HG03439 (cell line): ENCODE measurements around the gene KIRREL3.

Experiments used
- ATAC-seq: cut with Tn5 transposase; IDR thresholded peaks from one replicate; pipeline ENCODE4 v1.9.1; 2021; ENCODE audit warnings: mild to moderate bottlenecking, moderate library complexity; ENCODE audit not compliant: unreplicated experiment

KIRREL3 gene

GRCh38 chr11:126591966-126592489 is 408.5 kb downstream of the KIRREL3 start:
- ATAC-seq = no peak

GRCh38 chr11:126589492-126589803 is 411.1 kb downstream of the KIRREL3 start:
- no peak for ATAC-seq

- no peak for ATAC-seq
Observed at GRCh38 chr11:126588630-126589491, 411.7 kb downstream of the KIRREL3 start.

- no peak for ATAC-seq
Observed at GRCh38 chr11:126587541-126587940, 413.0 kb downstream of the KIRREL3 start.

GRCh38 chr11:126585774-126586491 is 414.6 kb downstream of the KIRREL3 start:
- no peak for ATAC-seq

- no peak for ATAC-seq
Observed at GRCh38 chr11:126585388-126585773, 415.2 kb downstream of the KIRREL3 start.

- no peak for ATAC-seq
Observed at GRCh38 chr11:126583594-126584427, 416.8 kb downstream of the KIRREL3 start.

- no peak for ATAC-seq
Observed at GRCh38 chr11:126583101-126583500, 417.5 kb downstream of the KIRREL3 start.

GRCh38 chr11:126581871-126582648 is 418.5 kb downstream of the KIRREL3 start:
- no peak for ATAC-seq

GRCh38 chr11:126578426-126578825 is 422.1 kb downstream of the KIRREL3 start:
- no peak for ATAC-seq

- no peak for ATAC-seq
Observed at GRCh38 chr11:126578021-126578420, 422.5 kb downstream of the KIRREL3 start.

- no peak for ATAC-seq
Observed at GRCh38 chr11:126575849-126576248, 424.7 kb downstream of the KIRREL3 start.

- no peak for ATAC-seq
Observed at GRCh38 chr11:126573325-126573978, 427.1 kb downstream of the KIRREL3 start.

GRCh38 chr11:126570489-126570888 is 430.1 kb downstream of the KIRREL3 start:
- no peak for ATAC-seq

- no peak for ATAC-seq
Observed at GRCh38 chr11:126567419-126567818, 433.2 kb downstream of the KIRREL3 start.

GRCh38 chr11:126564566-126564965 is 436.0 kb downstream of the KIRREL3 start:
- ATAC-seq = no peak

GRCh38 chr11:126561327-126561893 is 439.2 kb downstream of the KIRREL3 start:
- no peak for ATAC-seq

- no peak for ATAC-seq
Observed at GRCh38 chr11:126560221-126560620, 440.3 kb downstream of the KIRREL3 start.
